Liver (tissue), 9 donors: Measurements from ENCODE around the gene CD40. TPM values are rescaled to one million over a fixed set of nuclear protein-coding genes. Genes with fewer than 3 reads are reported as not detected.
"Not testable (repeated sequence)": the region's sequence is repeated elsewhere in the genome, so short reads cannot be mapped to it uniquely, and the experiment has no call there.

Experiments
- DNase-seq: peaks from one replicate; pipeline ENCODE4 v3.0.0-alpha.2; 2017; ENCODE audit warnings: low spot score
- H3K27ac ChIP-seq, 2 donors: one replicate each; pipeline ENCODE4 v1.7.0; 2013; ENCODE audit warnings: inconsistent platforms in 2 of 2, low read length in 2 of 2, control low read depth in 1 of 2, low read depth in 1 of 2, mild to moderate bottlenecking in 1 of 2
- H3K27me3 ChIP-seq, 4 donors: one replicate each; pipeline versions ENCODE4 v1.6.1 to v1.7.0; 2013; ENCODE audit warnings: low read length in 3 of 4, inconsistent platforms in 1 of 4, mild to moderate bottlenecking in 1 of 4, moderate library complexity in 1 of 4; ENCODE audit not compliant: control insufficient read depth in 4 of 4, insufficient read depth in 4 of 4
- H3K36me3 ChIP-seq, 4 donors: one replicate each; pipeline versions ENCODE4 v1.6.1 to v1.7.0; 2013; ENCODE audit warnings: low read length in 3 of 4, mild to moderate bottlenecking in 3 of 4, low read depth in 1 of 4, moderate library complexity in 1 of 4; ENCODE audit not compliant: control insufficient read depth in 4 of 4, insufficient read depth in 3 of 4
- H3K4me1 ChIP-seq, 4 donors: one replicate each; pipeline versions ENCODE4 v1.6.1 to v1.7.0; 2013; ENCODE audit warnings: low read length in 3 of 4, mild to moderate bottlenecking in 3 of 4, moderate library complexity in 1 of 4; ENCODE audit not compliant: control insufficient read depth in 4 of 4, insufficient read depth in 4 of 4
- H3K4me3 ChIP-seq, 3 donors: one replicate each; pipeline versions ENCODE4 v1.6.1 to v1.7.0; 2013; ENCODE audit warnings: low read length in 3 of 3, control low read depth in 1 of 3, low read depth in 1 of 3, mild to moderate bottlenecking in 1 of 3
- H3K9ac ChIP-seq, 2 donors: one replicate each; pipeline ENCODE4 v1.7.0; 2013; ENCODE audit warnings: low read length in 2 of 2, mild to moderate bottlenecking in 2 of 2, moderate library complexity in 2 of 2, control low read depth in 1 of 2, low read depth in 1 of 2
- H3K9me3 ChIP-seq, 4 donors: one replicate each; pipeline versions ENCODE4 v1.6.1 to v1.7.0; 2013; ENCODE audit warnings: low read length in 3 of 4; ENCODE audit not compliant: control insufficient read depth in 4 of 4
- EGR1 ChIP-seq, 2 donors: IDR thresholded peaks; 2 replicates each; pipeline ENCODE4 v1.6.1; 2016 to 2018; ENCODE audit warnings: antibody characterized with exemption in 2 of 2, low read depth in 2 of 2
- HNF4A ChIP-seq, 2 donors: conservative IDR thresholded peaks; 2 replicates each; pipeline ENCODE4 v1.6.1; 2016; ENCODE audit warnings: antibody characterized with exemption in 2 of 2, mild to moderate bottlenecking in 2 of 2
- HNF4G ChIP-seq: IDR thresholded peaks from 2 replicates; pipeline ENCODE4 v1.6.1; 2016; ENCODE audit warnings: antibody characterized with exemption
- NR2F2 ChIP-seq: IDR thresholded peaks from 2 replicates; pipeline ENCODE4 v1.6.1; 2016; ENCODE audit warnings: antibody characterized with exemption
- RAD21 ChIP-seq, 2 donors: IDR thresholded peaks; 2 replicates each; pipeline ENCODE4 v1.6.1; 2016; ENCODE audit warnings: antibody characterized with exemption in 2 of 2, mild to moderate bottlenecking in 2 of 2
- RXRA ChIP-seq, 2 donors: IDR thresholded peaks; 2 replicates each; pipeline ENCODE4 v1.6.1; 2017 to 2018; ENCODE audit warnings: antibody characterized with exemption in 2 of 2, mild to moderate bottlenecking in 1 of 2
- TAF1 ChIP-seq: conservative IDR thresholded peaks from 2 replicates; pipeline ENCODE4 v1.6.1; 2016; ENCODE audit warnings: antibody characterized with exemption, mild to moderate bottlenecking
- WGBS: extraction: QIAGEN DNeasy Blood & Tissue Kit; methylation state at CpG from one replicate; pipeline ENCODE4 v1.1.7; 2013; 5-methylcytosine and 5-hydroxymethylcytosine counted together
- polyA plus RNA-seq, 2 donors: library from polyadenylated mRNA; stranded (reverse) in 1 of 2; unstranded in 1 of 2; fragments of 200-250 nt in 1 of 2; fragments of >200 nt in 1 of 2; fragmentation: Nextera tagmentation in 1 of 2; extraction: Ambion mirVana in 1 of 2; gene quantifications; one replicate each; pipeline versions ENCODE4 v1.2.1 to v1.2.3, GENCODE V29; 2013 to 2015
- total RNA-seq, 2 donors: library from RNA; depleted of rRNA; stranded (reverse); fragments of >200 nt; gene quantifications; one replicate each; pipeline ENCODE4 v1.2.3, GENCODE V29; 2014
- TF ChIP-seq, protein P1 (sequence below): IDR thresholded peaks from 2 replicates; pipeline ENCODE4 v1.6.1; 2016; ENCODE audit warnings: antibody characterized with exemption, mild to moderate bottlenecking
- TF ChIP-seq, protein P2 (sequence below): IDR thresholded peaks from 2 replicates; pipeline ENCODE4 v1.6.1; 2016; ENCODE audit warnings: antibody characterized with exemption
- TF ChIP-seq, protein P3 (sequence below): fragments of 150-350 bp; IDR thresholded peaks from 2 replicates; pipeline ENCODE4 v1.5.1; 2017; ENCODE audit warnings: improper control_type of control experiment, low read depth, low read length; ENCODE audit not compliant: missing input control
- TF ChIP-seq, protein P4 (sequence below): IDR thresholded peaks from 2 replicates; pipeline ENCODE4 v1.6.1; 2016; ENCODE audit warnings: antibody characterized with exemption
- donor health status: healthy.
- donor health status: healthy.
- donor health status: healthy.
- donor health status: healthy.
- donor health status: healthy.

CD40 gene
- total and polyA plus RNA-seq, 4 donors, result 2.2 to 9.4 (median 6.0) TPM

DNA sequence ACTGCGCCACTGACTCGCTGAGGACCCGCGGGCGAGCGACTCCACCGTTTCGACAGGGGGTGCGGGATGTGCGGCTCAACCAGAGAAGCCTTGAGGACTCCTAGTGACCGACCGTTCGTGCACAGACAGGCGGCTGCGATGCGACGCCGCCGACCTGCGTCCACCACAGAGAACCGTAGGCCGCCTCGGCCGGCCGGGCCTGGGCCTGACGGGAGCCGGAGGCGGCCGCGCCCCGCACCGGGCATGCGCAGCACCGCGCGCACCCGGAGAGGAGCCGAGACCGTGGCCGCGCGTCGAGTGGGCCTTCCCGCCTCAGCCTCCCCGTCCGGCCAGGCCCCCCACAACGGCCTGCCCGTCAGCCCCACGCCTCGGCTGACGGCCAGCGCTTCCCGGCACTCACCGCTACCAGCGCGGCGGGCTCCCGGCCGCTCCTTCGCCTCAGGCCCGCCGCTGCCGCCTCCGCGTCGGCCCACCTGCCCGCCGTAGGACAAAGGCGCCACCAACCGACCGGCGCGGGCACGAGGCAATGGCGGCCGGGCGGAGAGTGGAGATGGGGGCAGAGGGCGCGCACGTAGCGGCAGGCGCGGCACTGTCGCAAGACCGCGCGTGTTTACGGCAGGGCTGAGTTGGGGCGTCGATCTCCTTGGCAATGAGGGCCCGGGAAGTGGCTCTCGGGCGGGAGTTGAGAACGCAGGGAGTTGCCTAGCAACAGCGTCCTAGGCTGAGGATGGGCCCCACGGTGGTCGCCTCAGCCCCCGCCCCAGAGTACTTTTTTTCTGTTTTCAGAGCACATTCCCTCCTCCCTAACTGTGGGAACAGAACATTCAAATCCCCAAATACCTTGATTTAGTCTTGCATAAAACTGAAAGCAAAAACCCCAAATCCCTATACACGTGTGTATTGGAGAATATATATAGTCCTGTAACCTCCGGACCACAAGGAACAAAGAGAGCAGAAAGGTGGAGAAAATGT is 28.4 kb upstream of the CD40 start, which contains the start of gene NCOA5 (continued):
- TF ChIP-seq, protein P1, sequence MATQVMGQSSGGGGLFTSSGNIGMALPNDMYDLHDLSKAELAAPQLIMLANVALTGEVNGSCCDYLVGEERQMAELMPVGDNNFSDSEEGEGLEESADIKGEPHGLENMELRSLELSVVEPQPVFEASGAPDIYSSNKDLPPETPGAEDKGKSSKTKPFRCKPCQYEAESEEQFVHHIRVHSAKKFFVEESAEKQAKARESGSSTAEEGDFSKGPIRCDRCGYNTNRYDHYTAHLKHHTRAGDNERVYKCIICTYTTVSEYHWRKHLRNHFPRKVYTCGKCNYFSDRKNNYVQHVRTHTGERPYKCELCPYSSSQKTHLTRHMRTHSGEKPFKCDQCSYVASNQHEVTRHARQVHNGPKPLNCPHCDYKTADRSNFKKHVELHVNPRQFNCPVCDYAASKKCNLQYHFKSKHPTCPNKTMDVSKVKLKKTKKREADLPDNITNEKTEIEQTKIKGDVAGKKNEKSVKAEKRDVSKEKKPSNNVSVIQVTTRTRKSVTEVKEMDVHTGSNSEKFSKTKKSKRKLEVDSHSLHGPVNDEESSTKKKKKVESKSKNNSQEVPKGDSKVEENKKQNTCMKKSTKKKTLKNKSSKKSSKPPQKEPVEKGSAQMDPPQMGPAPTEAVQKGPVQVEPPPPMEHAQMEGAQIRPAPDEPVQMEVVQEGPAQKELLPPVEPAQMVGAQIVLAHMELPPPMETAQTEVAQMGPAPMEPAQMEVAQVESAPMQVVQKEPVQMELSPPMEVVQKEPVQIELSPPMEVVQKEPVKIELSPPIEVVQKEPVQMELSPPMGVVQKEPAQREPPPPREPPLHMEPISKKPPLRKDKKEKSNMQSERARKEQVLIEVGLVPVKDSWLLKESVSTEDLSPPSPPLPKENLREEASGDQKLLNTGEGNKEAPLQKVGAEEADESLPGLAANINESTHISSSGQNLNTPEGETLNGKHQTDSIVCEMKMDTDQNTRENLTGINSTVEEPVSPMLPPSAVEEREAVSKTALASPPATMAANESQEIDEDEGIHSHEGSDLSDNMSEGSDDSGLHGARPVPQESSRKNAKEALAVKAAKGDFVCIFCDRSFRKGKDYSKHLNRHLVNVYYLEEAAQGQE, result peak; percentile 51
- TF ChIP-seq, protein P2, sequence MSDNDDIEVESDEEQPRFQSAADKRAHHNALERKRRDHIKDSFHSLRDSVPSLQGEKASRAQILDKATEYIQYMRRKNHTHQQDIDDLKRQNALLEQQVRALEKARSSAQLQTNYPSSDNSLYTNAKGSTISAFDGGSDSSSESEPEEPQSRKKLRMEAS, result peak; percentile 44
- TF ChIP-seq, protein P3, sequence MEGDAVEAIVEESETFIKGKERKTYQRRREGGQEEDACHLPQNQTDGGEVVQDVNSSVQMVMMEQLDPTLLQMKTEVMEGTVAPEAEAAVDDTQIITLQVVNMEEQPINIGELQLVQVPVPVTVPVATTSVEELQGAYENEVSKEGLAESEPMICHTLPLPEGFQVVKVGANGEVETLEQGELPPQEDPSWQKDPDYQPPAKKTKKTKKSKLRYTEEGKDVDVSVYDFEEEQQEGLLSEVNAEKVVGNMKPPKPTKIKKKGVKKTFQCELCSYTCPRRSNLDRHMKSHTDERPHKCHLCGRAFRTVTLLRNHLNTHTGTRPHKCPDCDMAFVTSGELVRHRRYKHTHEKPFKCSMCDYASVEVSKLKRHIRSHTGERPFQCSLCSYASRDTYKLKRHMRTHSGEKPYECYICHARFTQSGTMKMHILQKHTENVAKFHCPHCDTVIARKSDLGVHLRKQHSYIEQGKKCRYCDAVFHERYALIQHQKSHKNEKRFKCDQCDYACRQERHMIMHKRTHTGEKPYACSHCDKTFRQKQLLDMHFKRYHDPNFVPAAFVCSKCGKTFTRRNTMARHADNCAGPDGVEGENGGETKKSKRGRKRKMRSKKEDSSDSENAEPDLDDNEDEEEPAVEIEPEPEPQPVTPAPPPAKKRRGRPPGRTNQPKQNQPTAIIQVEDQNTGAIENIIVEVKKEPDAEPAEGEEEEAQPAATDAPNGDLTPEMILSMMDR, result no peak
- TF ChIP-seq HNF4G, result no peak
- TF ChIP-seq NR2F2, result no peak
- no peak for TF ChIP-seq EGR1 (IDR thresholded peaks at IDR 0.05; ENCODE audit: low read depth in 2 of 2)

DNA sequence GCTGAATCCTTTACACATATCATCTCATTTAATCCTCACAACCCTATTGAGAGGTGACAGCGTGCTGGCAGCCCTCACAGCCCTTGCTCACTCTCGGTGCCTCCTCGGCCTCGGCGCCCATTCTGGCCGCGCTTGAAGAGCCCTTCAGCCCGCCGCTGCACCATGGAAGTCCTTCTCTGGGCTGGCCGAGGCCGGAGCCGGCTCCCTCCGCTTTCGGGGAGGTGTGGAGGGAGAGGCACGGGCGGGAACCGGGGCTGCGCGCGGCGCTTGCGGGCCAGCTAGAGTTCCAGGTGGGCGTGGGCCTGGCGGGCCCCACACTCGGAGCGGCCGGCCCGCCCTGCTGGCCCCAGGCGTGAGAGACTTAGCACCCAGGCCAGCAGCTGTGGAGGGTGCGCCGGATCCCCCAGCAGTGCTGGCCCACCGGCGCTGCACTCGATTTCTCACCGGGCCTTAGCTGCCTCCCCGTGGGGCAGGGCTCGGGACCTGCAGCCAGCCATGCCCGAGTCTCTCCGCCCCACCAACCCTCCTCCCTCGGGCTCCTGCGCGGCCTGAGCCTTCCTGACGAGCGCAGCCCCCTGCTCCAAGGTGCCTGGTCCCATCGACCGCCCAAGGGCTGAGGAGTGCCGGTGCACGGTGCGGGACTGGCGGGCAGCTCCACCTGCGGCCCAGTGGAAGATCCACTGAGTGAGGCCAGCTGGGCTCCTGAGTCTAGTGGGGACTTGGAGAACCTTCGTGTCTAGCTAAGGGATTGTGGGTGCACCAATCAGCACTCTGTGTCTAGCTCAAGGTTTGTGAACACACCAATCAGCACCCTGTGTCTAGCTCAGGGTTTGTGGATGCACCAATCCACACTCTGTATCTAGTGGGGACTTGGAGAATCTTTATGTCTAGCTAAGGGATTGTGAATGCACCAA is 26.2 kb upstream of the CD40 start:
- not testable (repeated sequence) for H3K9me3 ChIP-seq, DNase-seq, H3K9ac ChIP-seq, H3K4me3 ChIP-seq, H3K36me3 ChIP-seq, H3K27me3 ChIP-seq, H3K27ac ChIP-seq
- H3K4me1 ChIP-seq, result peaks cover 6 to 21% (median 21%) of the 10 kb centered on the region in 4 donors
- WGBS, result 95% methylated on average over 52 of the region's 52 CpGs

DNA sequence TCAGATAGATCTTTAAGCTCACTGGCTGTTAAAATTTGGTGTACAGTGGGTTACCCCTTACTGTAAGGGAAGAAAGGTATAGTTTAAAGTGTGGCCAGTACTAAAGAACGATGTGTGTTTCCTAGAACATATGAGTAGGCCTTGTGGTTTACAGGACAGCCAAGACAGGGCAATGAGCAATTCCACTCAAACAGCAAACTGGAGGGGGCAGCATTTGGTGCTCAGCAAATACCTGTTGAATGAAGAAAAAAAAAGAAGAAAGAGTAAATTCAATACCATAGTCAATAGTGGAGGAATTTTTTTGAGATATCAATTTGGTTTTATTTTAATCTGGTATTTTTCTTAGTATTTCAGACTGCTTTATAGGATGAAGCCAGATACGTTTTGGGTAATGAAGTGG is 24.6 kb upstream of the CD40 start:
- Histone ChIP-seq H3K27me3 (peaks cover 0 to 1% (median 0%) of the 10 kb centered on the region in 4 donors), H3K27ac (no peak overlapping the region), H3K9ac (no peak overlapping the region), H3K9me3 (no peaks in the 10 kb centered on the region), H3K4me1 (peaks cover 0 to 8% (median 6%) of the 10 kb centered on the region in 4 donors), H3K4me3 (no peak overlapping the region), H3K36me3 (no peaks in the 10 kb centered on the region)
- no peak for DNase-seq
- WGBS, result 74% methylated on average over 2 of the region's 2 CpGs
- no peak for TF ChIP-seq HNF4A (conservative IDR thresholded peaks at IDR 0.05)
- TF ChIP-seq RXRA (IDR thresholded peaks at IDR 0.05), result no peak
- no peak for TF ChIP-seq RAD21 (IDR thresholded peaks at IDR 0.05)
- no peak for TF ChIP-seq NR2F2
- TF ChIP-seq, protein P4, sequence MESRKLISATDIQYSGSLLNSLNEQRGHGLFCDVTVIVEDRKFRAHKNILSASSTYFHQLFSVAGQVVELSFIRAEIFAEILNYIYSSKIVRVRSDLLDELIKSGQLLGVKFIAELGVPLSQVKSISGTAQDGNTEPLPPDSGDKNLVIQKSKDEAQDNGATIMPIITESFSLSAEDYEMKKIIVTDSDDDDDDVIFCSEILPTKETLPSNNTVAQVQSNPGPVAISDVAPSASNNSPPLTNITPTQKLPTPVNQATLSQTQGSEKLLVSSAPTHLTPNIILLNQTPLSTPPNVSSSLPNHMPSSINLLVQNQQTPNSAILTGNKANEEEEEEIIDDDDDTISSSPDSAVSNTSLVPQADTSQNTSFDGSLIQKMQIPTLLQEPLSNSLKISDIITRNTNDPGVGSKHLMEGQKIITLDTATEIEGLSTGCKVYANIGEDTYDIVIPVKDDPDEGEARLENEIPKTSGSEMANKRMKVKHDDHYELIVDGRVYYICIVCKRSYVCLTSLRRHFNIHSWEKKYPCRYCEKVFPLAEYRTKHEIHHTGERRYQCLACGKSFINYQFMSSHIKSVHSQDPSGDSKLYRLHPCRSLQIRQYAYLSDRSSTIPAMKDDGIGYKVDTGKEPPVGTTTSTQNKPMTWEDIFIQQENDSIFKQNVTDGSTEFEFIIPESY, result no peak
- TF ChIP-seq, protein P3, result no peak
- TF ChIP-seq EGR1 (IDR thresholded peaks at IDR 0.05; ENCODE audit: low read depth in 2 of 2), result no peak
- TF ChIP-seq, protein P1, result no peak
- no peak for TF ChIP-seq TAF1
